NCI-H2196 (cell line): ENCODE results near the gene TNS1.

Experiments used
- DNase-seq: peaks from one replicate; lab custom pipeline; 2025; ENCODE audit not compliant: unreplicated experiment; lab: John Stamatoyannopoulos, UW

TNS1 gene

DNA sequence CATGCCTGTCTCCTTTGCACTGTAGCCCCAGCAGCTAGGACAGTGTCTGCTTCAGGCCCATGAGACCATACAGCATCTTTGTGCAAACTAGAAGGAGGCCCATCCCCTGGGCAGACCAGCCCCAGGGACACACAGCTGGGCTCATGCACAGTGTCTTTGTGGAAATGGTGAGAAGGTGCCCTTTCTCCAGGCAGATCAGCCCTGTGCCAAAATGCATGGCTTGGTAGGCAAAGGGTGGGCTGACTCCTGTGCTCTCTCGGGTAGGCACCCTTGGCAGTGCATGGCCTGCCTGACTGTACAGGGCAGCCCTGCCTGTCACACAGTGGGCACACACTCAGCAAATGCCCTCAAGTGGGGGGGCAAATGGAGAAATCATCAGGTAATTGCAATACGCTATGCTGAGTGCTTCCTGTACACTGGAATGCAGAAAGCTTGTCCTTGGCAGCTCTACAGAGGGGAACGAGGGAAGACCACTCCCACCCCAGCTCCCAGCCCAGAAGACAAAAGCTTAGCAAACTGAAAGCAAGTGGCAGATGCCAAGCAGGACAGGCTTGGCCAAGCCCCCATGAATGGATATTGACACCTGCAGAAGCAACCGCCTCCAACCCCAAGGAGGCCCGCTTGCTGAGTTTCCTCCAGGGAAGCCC, 21.6 kb downstream of the TNS1 start:
- peak; percentile 4 for DNase-seq

DNA sequence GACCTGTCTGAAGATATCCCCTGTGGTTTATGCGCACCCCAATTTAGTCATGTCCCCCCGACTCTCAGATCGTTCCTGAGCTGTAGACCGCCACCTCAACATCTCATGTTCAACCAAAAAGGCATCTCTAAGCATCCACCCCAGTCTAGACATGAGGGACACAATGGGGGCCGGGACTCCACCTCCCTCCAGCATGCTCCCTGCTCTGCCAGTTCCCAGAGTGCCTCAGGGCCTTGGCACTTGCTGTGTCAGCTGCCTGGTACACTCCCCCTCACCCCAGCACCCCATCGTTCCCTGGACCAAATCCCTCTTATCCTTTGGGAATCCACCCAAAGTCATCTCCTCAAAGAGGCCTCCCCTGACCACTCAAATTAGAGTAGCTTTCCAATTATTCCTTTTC, 22.2 kb downstream of the TNS1 start:
- DNase-seq = no peak

DNA sequence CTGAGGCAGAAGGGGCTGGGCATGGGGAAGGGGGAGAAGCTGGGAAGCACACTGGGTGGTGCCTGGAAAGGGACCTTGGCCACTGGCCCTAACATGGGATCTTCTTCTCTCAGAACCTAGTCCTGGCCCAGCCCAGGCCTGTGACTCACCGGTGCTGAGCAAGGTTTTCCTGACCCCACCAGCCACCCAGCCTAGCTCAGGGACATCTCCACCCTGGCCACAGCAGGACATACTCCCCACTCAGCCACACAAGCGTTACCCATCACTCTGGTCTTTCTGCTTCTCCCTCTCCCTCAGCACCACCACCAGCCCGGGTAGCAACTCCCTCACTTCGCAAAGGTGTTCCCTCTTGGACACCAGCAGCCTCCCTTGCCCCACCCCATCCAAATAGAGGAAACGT, 22.8 kb downstream of the TNS1 start:
- no peak for DNase-seq

DNA sequence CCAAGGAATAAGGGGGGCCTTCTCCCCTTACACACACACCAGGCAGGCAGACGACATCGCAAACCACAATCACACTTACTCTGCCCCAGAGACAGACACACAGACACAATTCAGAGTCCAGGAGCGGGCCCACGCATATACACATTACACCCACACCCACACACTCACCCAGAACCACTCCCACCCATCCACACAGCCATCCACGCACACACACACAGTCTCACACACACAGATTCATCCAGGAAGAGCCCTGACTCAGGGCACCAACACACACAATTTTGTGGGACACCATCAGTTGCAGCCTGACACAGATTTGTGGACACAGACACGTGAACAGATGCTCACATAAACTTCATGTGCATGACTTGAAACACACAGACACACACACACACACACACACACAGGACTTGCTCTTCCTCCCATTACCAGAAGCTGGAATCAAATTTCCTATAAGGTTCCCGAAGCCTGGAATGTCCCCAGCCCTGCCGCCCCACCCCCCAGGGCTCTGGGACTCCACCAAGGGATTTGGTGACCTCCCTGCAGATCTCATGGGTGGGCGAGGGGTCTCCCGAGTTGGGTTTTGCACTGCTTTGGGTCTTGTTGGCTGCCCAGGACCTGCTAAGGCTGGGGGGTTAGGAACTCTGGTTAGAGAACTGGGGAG, 23.5 kb downstream of the TNS1 start:
- DNase-seq = no peak

DNA sequence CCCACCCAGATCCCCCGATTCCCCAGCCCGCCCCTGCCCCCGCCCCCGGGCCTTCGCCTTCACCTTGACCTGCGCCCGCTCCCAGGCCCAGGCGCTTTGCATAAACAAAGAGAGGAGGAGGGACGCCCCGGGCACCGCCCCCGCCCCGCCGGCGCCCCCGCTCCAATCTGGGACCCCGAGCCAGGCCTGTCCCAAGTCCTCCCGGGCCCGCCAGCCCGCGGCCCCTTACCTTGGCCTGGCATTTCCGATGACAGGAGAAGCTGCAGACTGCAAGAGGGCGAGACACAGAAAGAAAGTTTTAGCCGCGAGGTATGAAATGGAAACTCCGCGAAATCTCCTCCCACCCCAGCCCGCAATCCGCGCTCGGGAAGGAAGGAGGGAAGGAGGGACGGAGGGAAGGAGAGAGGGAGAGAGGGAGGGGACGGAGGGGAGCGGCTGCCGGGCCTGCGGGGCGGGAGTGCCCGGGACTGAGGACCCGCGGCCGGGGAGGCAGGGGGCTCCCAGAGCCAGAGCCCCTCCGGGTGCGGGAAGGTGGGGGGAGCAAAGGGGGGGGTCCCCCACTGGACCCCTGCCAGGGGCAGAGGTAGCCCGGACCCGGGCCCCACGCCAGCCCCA, 24.2 kb downstream of the TNS1 start:
- DNase-seq = no peak

DNA sequence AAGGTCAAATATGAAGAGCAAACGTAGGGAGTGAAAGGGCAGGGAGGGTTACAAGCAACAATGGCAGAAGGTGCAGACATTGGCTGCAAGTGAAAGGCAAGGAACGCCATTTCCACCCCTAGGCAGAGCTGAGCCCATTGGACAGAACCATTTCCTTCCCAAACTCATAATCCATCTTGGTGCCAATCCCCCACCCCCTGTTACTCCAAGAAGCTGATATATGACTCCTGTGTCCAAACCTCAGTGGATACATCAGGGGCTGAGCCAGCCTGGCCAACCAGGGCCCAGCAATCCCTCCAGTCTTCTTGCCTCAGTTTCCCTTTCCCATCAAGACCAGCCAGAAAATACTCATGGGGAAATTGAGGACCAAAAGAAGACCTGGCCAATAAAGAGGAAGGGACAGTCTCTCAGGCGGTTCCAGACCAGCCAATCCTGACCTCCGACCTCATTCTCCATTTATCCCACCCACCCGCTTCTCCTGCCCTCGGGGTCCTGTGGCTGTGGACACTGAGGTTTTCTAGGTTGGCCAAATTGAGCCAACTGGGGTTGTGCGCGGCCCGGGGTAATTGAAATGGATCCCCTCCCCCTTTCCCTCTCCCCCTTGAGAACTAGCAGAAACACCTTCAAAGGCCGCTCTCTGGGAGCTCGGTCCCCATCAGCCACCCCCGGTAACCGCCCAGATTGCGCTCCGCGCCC, 24.8 kb downstream of the TNS1 start:
- DNase-seq = no peak

DNA sequence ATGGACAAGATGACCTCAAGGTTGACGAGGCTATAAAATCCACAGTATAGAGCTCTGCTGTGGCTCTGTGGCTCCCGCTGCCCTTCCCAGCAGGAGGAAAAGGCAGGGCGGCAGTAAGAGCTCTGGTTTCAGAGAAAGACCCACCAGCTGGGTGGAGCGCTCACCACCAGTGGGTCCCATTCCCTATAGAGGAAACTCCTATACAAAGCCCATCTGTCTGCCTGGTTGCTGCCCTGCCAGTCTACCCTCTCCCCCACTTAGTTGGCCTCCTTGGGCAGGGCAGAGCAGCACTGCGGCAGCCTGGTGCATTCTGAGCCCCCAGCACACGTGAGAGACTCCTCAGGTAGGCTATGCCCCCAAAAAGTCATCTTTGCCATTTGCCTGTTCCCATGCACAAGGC, 26.5 kb downstream of the TNS1 start:
- DNase-seq = no peak

DNA sequence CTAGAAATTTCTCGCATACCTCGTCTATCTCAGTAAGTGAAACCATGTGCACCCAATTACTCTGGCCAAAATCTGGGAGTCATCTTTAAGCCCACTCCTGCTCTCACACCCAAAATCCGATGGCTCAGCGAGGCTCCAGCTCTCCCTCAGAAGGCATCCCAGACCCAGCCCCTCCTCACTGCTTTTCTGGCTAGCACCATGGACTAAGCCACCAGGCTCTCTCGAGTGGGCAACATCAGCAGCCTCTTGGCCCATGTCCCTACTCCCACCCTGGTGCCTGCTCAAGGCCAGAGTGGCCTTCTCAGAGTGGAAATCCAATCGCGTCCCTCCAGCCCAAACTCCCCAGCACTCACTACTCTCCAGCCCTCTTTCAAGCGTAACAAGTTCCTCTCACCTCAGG, 27.2 kb downstream of the TNS1 start:
- DNase-seq = no peak

DNA sequence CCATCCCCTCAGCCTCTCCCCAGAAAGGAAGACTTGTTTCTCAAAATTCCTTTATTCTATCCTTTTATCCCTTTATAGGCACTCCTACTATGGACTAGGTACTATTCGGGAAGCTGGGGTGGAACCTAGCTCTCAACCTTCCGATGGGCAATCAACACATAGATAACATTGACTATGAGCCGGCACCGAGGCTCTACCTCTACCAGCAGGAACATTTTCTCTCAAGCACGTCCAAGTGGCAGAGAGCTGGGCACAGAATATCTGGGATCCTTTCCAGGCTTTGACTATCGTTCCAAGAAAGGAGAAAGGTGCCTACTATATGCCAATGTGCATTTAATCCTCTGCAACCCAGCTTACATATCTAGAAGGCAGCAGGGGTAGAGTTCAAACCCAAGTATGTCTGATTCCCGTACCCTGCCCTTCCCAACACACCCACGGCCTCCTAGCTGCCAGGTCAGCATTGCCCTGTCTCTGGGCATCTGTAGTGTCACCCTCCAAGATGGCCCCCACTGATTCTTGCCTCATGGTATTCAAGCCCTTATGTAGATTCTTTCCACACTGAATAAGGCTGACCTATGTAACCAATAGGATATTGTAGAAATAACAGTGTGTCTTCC, 28.3 kb downstream of the TNS1 start:
- DNase-seq = no peak

DNA sequence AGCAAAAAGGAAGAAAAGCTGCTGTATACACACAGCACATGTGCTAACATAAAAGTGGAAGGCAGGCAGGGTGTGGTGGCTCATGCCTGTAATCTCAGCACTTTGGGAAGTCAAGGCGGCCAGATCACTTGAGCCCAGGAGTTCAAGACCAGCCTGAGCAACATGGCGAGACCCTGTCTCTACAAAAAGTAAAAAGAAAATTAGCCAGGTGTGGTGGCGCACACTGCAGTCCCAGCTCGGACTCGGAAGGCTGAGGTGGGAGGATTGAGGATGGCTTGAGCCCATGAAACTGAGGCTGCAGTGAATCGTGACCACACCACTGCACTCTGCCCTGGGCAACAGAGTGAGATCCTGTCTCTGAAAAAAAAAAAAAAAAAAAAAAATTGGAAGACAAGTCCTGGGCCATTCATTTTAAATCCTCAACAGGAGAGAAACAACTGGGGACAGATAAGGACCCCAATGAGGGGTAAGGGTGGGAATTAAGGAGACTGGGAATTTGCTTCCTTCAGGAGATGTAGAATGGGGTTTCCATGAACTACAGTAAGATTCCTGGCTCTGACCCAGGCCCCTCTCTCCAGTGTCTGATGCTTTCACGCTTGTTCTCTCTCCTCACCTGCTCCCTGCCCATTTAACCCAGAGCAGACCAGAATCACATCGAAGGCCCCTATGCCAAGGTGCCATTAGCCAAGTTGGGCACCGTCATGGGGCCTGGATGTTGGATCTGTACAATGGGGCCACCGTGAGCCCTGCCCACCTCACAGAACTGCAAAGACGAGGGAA, 29.6 kb downstream of the TNS1 start:
- DNase-seq = no peak

DNA sequence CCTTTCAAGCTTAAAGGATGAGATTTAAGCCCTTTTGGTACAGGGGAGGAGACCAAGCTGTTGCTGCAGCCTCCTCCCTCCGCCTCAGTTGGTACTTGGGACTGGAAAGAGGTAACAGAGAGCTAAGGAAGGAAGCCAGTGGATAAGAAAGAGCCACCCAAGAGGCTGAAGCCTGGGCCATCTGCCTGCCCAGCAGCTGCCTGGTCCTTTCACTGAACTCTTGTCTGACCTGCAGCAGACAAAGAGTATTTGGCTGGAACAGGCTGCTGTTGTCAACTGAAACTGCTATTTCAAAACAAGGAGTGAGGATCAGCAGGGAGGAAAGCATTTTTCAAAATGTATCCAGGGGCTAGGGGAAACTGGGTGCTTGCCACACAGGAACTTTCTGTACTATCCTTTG, 30.3 kb downstream of the TNS1 start:
- peak; percentile 43 for DNase-seq

DNA sequence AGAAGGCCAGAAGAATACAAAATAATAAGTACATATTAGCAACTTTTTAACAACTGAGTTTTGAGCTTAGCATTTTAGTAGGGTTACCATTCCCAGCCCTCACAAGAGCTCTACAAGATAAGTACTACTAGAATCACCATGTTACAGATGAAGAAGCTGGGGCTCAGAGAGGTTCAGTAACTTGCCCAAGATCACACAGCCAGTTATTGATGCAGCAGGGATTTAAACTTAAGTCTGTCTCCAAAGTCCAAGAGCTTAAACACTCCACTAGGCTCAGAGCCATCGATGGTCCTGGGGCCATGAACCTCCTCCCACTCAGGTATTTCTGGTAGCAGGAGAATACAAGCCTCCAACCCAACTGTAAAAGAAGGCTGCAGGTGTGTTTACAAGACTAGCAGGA, 30.8 kb downstream of the TNS1 start:
- DNase-seq = peak; percentile 43

DNA sequence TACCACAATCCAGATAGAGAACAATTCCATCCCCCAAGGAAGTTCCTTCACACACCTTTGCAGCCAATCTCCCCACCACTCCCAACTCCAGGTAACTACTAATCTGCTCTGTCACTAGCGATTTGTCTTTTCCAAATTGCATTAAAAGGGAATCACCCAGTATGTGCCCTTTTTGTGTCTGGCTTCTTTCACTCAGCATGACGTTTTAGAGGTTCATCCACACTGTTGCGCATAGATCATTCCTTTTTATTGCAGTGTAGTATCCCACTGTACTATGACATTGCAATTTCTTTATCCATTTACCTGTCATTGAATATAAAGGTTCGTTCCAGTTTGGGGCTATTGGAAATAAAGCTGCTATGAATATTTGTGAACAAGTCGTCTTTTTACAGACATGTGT, 31.6 kb downstream of the TNS1 start:
- DNase-seq = no peak

DNA sequence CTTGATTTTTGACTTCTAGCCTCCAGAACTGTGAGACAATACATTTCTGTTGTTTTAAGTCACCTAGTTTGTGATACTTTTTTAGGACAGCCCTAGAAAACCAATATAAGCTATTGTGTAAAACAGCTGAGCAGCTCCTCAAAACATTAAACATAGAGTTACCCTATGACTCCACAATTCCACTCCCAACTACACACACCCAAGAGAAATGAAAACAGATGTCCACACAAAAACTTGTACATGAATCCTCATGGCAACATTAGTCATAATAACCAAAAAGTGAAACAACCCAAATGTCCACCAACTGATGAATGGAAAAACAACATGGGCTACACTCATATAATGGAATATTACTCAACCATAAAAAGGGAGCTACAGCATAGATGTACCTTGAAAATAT, 32.6 kb downstream of the TNS1 start:
- no peak for DNase-seq

DNA sequence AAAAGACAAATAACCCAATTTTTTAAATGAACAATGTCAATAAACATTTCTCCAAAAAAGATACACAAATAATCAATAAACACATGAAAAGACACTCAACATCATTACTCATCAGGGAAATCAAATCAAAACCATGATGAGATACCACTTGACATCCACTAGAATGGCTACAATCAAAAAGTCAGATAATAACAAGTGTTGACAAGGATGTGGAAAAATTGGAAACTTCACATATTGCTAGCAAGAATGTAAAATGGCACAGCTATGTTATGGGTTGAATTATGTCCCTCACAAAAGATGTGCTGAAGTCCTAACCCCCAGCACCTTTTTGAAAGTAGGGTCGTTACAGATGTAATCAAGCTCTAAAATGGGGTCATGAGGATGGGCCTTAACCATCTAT, 33.2 kb downstream of the TNS1 start:
- no peak for DNase-seq

DNA sequence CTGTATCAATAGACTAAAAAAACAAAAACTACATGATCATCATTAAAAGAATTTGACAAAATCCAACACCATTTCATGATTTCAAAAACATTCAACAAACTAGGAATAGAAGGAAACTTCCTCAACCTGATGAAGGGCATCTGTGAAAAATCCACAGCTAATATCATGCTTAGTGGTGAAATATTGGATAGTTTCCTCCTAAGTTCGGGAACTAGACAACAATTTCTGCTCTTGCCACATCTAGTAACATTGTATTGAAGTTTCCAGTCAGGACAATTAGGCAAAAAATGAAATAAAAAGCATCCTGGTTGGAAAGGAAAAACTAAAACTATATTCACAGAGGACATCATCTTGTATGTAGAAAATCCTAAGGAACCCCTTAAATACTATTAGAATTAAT, 34.8 kb downstream of the TNS1 start:
- no peak for DNase-seq

DNA sequence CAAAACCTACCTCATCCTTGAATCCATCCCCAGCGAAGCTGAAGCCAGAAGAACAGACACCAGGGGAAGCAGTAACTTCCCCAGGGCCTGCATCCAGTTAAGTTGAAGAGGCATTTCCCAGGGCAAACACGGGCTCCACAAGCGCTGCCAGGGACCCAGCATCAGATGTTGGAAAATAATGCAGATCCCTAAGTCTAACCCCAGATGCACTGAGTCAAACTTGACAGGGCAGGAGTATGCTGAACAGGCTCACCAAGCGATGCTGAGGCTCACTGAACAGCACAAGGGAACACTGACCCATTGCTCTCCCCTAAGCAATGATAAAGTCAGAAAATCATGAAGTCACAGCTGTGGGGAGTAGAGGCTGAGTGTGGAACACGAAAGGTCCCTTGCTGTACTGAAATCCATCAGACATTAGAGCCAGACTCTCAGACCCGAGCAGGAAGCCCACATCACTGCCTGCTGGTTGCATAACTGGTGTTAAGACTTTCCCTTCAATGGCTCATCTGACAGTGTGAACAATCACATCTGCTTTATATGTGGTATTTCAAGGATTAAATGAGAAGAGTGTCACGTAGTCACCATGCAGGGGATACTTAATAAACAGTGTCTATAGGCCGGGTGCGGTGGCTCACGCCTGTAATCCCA, 36.2 kb downstream of the TNS1 start:
- DNase-seq = no peak

DNA sequence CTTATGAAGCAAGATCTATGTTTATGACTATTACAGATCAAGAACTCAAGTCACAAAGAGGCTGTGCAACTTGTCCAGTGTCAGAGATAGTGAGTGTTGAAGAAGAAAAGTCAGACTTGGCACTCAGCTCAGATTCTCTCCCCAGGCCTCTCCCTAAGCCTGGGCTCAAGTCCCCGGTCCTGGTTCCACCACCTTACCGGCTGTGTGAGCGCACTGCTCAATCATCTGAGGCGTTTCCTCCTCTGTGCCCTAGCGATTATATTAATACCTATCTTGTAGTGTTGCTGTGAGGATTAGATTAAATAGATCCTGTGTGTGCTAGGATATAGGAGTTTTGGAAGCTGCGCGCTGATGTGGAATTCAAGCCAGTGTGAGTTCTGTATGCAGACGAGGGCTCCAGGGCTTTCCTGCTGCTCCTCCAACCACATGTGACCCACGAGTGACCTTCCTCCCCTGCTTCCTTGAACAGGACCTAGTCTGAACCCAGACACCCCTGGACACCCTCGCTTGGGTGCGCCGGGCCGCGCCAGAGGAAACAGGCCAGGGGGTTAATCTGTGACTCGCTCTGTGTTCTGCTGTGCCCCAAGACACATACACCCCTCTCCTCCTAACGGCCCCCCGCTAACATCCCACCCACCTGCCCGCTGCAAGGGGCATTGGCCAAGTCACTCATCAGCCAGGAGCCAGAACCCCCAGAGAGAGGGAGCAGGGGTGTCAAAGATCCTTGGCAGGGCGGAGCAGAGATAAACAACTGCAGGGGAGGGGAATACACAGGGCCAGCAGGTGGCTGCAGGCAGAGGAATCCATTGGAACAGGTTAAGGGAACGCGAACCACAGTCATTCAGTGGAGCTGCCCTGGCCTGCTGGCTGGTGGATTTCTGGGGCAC, 38.3 kb downstream of the TNS1 start:
- DNase-seq = peak; percentile 37

DNA sequence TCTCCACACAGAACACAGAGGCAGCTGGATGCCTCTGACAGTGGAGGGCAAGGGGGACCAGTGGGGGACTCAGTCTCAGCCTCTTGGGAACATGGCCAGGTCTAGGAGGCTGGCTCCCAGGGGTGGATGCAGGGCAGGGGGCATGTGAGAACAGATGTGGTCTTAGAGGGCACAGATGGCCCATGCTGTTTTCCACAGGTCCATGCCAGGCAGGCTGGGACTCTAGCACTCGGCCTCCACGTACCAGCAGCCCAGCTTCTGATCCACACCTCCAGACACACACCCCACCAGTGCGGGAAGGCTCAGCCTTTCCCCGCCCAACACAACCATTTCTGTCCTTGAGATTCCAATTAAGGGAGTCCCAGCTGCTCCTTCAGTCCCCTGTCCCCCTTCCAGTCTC, 42.4 kb downstream of the TNS1 start:
- DNase-seq = no peak
